Transverse colon (tissue), 4 donors: ENCODE measurements around the gene AGTRAP.

Source experiments
- CTCF ChIP-seq, 5 experiments: fragments of 200-600 bp in 3 of 5; fragments of 450-650 bp in 2 of 5; sonication (generic) in 3 of 5; IDR thresholded peaks; 1 replicate in 2 of 5; 2 replicates in 3 of 5; pipeline ENCODE4 v1.5.1; 2016 to 2017; ENCODE audit warnings: antibody characterized with exemption in 5 of 5, inconsistent platforms in 3 of 5, mild to moderate bottlenecking in 2 of 5, moderate library complexity in 1 of 5
- EP300 ChIP-seq: sonication (generic); formaldehyde crosslinking; IDR thresholded peaks from one replicate; pipeline ENCODE4 v1.6.1; 2017; ENCODE audit warnings: antibody characterized with exemption, low read depth
- POLR2A ChIP-seq: fragments of 450-650 bp; IDR thresholded peaks from one replicate; pipeline ENCODE4 v1.6.1; 2016; ENCODE audit warnings: antibody characterized with exemption, mild to moderate bottlenecking, moderate library complexity
- POLR2AphosphoS5 ChIP-seq, 3 donors: sonication (generic); formaldehyde crosslinking; IDR thresholded peaks; one replicate each; pipeline ENCODE4 v1.6.1; 2016; ENCODE audit warnings: antibody characterized with exemption in 3 of 3

GRCh38 chr1:11730429-11730891 is 5.5 kb upstream of the AGTRAP start:
- no peak for TF ChIP-seq CTCF (IDR thresholded peaks at IDR 0.05)
- TF ChIP-seq POLR2A, result no peak
- peak; percentile 20 to 51 (median 40) for TF ChIP-seq POLR2AphosphoS5 (IDR thresholded peaks at IDR 0.05)
- no peak for TF ChIP-seq EP300
